GM12891 (cell line): ENCODE data around the gene STAT5B.
A peak's percentile ranks its signal among the peaks of the same experiment; 100 is the strongest.

Experiments
- DNase-seq: peaks from one replicate; pipeline ENCODE4 v3.0.0; 2011; ENCODE audit warnings: low spot score; ENCODE audit not compliant: insufficient read length
- FAIRE-seq: peaks from 2 replicates; lab custom pipeline; 2011; peaks lifted over from hg19 to GRCh38; lab: Jason Lieb, UNC
- PAX5 ChIP-seq: IDR thresholded peaks from 2 replicates; pipeline ENCODE4 v1.6.1; 2011; ENCODE audit warnings: low read length, moderate library complexity, mild to moderate bottlenecking; ENCODE audit not compliant: insufficient read depth, severe bottlenecking
- POLR2A ChIP-seq: IDR thresholded peaks from 2 replicates; pipeline ENCODE4 v1.6.1; 2011; ENCODE audit warnings: low read depth, low read length, control low read depth
- POLR2AphosphoS5 ChIP-seq: IDR thresholded peaks from 2 replicates; pipeline ENCODE4 v1.6.1; 2011; ENCODE audit warnings: low read depth, low read length, control low read depth
- POU2F2 ChIP-seq: IDR thresholded peaks from 2 replicates; pipeline ENCODE4 v1.6.1; 2011; ENCODE audit warnings: low read depth, mild to moderate bottlenecking, control low read depth, low read length, moderate library complexity
- SPI1 ChIP-seq: IDR thresholded peaks from 2 replicates; pipeline ENCODE4 v1.6.1; 2011; ENCODE audit warnings: low read depth, low read length, control low read depth
- TAF1 ChIP-seq: IDR thresholded peaks from 2 replicates; pipeline ENCODE4 v1.6.1; 2011; ENCODE audit warnings: low read depth, low read length, control low read depth

STAT5B gene

DNA sequence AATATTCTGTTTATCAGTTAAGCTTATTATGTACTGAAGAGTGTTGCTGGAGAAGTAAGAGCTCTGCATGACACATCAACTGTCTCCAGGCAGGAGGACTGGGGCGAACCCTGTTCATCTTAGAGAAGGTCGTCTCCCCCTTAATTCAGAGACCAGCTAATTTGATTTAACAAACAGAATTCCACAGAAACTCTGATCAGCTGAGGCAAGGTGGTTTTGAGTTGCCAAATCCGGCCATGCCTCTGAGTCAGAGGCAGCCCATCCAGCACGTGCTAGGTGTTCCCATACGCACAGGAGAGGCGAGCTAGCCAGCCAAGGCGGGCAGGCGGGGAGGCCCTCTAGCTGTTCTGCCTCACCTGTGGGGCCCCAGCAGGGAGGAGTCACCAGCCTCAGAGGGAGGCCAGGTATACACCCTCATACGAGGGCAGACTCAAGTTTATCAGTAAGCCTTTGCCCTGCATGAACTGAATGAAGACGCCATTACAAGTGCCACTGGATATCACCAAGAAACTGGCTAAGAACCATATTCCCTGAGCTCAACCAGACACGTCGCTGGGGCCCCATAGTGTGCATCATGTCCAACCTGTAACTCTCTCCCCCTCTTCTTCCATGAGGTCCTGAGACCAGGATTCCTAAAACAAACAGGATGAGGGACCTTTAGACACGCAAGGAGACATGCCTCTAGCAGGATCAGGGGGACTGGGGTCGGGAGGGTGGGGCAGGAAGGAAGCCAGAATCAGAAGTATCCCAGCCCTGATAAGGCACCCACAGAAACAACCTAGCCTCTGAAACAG is 37.8 kb upstream of the STAT5B start:
- FAIRE-seq, result no peak
- no peak for TF ChIP-seq SPI1
- TF ChIP-seq POLR2A, result peak; percentile 20; the same call in 1 of the 2 replicates
- DNase-seq, result no peak

DNA sequence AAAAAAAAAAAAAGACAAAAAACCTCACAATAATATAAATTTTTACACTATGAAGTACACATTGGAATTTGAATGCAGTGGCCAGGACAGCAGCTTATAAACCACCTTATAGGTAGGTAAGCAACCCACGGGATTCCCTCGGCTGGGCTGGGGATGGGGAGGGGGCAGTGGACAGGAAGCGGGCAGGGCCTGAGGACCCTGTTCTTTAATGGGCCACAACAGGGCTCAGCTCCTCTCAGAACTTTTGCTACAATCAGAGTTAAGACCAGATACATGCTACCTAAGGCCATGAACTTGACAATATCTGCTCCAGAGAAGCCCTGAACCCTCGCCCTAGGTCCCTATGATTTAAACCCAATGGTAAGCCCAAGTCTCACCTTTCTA is 37.2 kb upstream of the STAT5B start:
- TF ChIP-seq POU2F2 (no peak), POLR2A (peak; percentile 17; the same call in 1 of the 2 replicates)
- DNase-seq (no peak), FAIRE-seq (no peak)

DNA sequence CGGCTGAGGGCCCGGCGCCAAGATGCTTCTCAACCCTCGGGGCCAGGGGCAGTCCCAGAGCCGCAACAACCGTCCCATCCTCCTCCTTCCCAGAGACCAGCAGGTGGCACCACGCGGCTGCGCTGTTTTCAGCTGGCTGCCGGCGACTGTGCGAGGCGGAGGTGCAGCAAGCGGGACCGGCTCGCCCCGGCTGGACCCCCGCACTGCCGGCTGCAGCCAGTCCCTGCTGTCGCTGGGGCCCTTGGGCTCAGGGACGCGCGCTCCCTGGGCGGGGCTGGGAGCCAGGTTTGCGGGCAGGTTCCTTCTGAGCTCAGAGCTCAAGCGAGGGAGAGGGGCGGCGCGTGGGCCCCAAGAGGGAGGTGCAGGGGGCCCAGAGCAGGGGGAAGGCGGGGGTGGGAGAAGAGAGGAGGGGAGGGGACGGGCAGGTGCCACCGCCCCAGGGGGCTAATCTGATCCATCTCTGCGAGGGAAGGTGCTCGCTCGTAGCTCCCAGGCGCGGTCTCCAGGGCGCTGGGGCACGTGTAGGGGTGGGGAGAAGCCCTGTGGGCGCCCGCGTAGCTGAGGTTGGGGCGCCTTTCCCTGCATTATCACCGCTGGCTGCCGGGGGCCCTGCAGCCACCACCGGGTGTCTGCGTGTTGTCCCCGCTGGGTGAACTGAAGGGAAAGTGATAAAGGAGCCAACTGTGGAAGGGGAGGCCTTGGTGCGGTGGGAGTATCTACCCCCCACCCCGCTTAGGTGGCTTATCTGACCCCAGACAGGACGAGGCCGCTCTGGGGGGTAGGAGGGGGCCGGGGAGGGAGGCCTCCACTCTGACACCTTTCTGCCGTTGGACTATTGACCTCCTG is 36.3 kb upstream of the STAT5B start:
- FAIRE-seq, result peak; percentile 90
- TF ChIP-seq POLR2A (no peak; the same call in 1 of the 2 replicates), PAX5 (no peak), TAF1 (no peak), SPI1 (no peak), POU2F2 (no peak), POLR2AphosphoS5 (no peak; the same call in none of the 2 replicates)
- peak; percentile 73 for DNase-seq

DNA sequence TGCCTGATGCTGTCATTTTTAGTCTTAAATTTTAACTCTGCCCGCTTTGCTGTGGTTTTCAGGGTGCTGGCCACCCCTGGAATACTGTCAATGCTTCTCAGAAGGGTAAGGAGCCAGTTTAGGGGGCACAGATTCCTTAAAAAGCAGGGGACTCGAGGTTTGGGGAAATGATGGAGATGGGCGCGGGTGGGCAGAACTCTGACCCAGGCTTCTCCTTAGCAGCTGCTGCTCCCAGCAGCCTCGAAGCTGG is 35.8 kb upstream of the STAT5B start:
- TF ChIP-seq SPI1 (no peak), PAX5 (no peak), POLR2AphosphoS5 (no peak), TAF1 (no peak), POU2F2 (no peak), POLR2A (no peak)
- DNase-seq, result no peak
- no peak for FAIRE-seq

DNA sequence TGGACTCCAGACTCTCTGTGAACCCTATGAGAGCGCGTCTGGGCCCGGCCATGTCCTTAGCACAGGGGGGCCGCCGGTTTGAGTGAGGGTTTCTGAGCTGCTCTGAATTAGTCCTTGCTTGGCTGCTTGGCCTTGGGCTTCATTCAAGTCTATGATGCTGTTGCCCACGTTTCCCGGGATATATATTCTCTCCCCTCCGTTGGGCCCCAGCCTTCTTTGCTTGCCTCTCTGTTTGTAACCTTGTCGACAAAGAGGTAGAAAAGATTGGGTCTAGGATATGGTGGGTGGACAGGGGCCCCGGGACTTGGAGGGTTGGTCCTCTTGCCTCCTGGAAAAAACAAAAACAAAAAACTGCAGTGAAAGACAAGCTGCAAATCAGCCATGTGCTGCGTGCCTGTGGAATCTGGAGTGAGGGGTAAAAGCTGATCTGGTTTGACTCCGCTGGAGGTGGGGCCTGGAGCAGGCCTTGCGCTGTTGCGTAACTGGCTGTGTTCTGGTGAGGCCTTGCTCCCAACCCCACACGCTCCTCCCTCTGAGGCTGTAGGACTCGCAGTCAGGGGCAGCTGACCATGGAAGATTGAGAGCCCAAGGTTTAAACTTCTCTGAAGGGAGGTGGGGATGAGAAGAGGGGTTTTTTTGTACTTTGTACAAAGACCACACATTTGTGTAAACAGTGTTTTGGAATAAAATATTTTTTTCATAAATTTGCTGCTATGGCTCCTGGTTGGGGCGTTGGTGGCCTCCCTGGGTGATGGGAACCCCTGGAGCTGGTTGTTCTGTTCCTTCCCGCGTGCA is 35.2 kb upstream of the STAT5B start:
- no peak for FAIRE-seq
- TF ChIP-seq POLR2A (0 out of 2 replicates have a peak, but pooled peaks have one; percentile 20), POU2F2 (no peak)
- no peak for DNase-seq

DNA sequence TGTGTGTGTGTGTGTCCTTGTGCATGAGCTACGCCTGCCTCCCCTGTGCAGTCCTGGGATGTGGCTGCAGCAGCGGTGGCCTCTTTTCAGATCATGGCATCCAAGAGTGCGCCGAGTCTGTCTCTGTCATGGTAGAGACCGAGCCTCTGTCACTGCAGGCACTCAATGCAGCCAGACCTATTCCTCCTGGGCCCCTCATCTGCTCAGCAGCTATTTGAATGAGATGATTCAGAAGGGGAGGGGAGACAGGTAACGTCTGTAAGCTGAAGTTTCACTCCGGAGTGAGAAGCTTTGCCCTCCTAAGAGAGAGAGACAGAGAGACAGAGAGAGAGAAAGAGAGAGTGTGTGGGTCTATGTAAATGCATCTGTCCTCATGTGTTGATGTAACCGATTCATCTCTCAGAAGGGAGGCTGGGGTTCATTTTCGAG is 34.6 kb upstream of the STAT5B start:
- FAIRE-seq (peak; percentile 48), DNase-seq (no peak)
- TF ChIP-seq TAF1, result no peak
- TF ChIP-seq POLR2AphosphoS5, result no peak
- TF ChIP-seq POLR2A, result no peak
- no peak for TF ChIP-seq PAX5
- no peak for TF ChIP-seq POU2F2
- no peak for TF ChIP-seq SPI1

DNA sequence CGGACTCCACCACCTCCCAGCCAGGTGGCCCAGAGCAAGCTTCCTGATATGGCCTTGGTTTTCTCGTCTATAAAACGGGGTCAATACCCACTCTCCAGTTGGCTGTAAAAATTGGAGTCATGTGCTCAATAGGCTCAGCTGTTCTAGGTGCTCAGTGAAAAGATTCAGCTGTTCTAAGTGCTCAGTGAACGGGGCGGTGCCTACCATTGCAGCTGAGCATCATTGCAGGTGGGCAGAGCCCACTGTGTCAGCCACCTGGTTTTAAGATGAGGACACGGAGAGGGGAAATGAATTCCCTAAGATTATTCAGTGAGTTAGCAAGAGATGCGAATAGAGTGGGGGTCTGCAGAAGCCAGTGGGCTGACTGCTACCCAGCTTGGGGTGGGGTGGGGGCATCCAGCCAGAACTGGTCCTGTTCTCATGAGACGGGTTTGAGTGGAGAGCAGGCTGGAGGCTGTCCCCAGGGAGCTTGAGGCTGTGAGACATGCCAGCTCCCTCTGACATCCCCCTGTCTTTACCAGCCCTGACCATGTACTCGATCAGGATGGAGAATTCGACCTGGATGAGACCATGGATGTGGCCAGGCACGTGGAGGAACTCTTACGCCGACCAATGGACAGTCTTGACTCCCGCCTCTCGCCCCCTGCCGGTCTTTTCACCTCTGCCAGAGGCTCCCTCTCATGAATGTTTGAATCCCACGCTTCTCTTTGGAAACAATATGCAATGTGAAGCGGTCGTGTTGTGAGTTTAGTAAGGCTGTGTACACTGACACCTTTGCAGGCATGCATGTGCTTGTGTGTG is 34.0 kb upstream of the STAT5B start:
- DNase-seq (no peak), FAIRE-seq (no peak)
- no peak for TF ChIP-seq SPI1
- TF ChIP-seq POLR2A, result no peak
- no peak for TF ChIP-seq TAF1
- TF ChIP-seq POU2F2, result no peak
- no peak for TF ChIP-seq PAX5
- no peak for TF ChIP-seq POLR2AphosphoS5

DNA sequence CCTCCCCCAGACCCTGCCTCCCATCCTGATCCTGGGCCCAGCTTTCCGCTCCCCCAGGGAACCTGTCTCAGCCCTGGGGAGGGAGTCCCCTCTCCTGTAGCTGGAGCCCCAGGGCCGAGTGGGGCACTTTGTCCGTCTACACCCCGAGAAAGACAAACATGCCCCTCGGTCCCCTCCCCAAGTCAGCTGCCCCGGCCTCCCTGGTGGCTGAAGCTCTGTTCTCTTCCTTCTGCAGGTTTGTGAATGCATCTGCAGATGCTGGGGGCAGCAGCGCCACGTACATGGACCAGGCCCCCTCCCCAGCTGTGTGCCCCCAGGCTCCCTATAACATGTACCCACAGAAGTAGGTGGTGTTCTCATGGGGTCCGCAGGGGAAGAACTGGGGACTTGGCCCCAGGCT is 33.0 kb upstream of the STAT5B start:
- DNase-seq (no peak), FAIRE-seq (no peak)
- no peak for TF ChIP-seq TAF1
- TF ChIP-seq PAX5, result no peak
- TF ChIP-seq POU2F2, result no peak
- TF ChIP-seq POLR2AphosphoS5, result 0 out of 2 replicates have a peak, but pooled peaks have one; percentile 14
- no peak for TF ChIP-seq SPI1
- TF ChIP-seq POLR2A, result no peak

DNA sequence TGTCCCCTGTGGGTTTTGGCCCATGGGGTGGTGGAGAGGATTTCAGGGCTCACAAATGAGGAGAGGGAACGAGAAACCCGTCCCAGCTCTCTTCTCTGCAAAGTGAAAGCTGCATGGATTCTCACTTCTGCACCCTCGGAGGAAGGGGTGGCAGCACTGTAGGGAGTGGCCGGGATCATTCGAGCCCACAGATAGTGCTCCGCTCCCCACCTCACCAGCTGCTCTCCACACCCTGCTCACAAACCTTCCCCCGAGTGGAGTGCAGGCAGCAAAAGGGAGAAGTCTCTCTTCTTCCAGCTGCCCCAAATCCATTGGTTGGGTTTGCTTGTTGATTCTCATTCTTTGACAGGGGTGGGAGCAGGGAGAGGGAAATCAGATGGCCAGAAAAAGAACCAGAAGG is 32.3 kb upstream of the STAT5B start:
- no peak for FAIRE-seq
- no peak for DNase-seq
- TF ChIP-seq SPI1 (no peak), POLR2A (no peak), TAF1 (no peak), POLR2AphosphoS5 (no peak), POU2F2 (no peak), PAX5 (no peak)
